HCT116 (cell line): ENCODE results near the gene IFI35. TPM values are rescaled to one million over a fixed set of nuclear protein-coding genes. Genes with fewer than 3 reads are reported as not detected.

Experiments
- ATAC-seq: fragments of 200-7000 bp; cut with Tn5 transposase; 2 replicates; pipeline ENCODE4 v1.9.1; 2020; ENCODE audit warnings: mild to moderate bottlenecking, moderate library complexity
- BruUV-seq: library from RNA; stranded (reverse); fragments of 400-500 nt; replicated peaks from 2 replicates; lab custom pipeline; 2021; lab: Mats Ljungman, UMichigan
- CTCF ChIA-PET: fragments of 300-600 bp; sonication (Branson Sonifier 250); formaldehyde crosslinking; loops from one replicate; lab custom pipeline; 2021; ENCODE audit warnings: antibody characterized with exemption; lab: Charles Lee
- POLR2A ChIA-PET: fragments of 300-600, 350-600 bp; sonication (Branson Sonifier 250); formaldehyde crosslinking; loops from one replicate; lab custom pipeline; 2021; ENCODE audit warnings: antibody characterized with exemption; lab: Charles Lee
- RAD21 ChIA-PET, 2 experiments: fragments of 300-600 bp; sonication (Branson Sonifier 250); formaldehyde crosslinking; loops; one replicate each; lab custom pipeline; 2023; ENCODE audit warnings: low total read pairs in 2 of 2; ENCODE audit not compliant: uncharacterized antibody in 2 of 2, unreplicated experiment in 2 of 2, low non-redundant PET in 1 of 2; lab: Charles Lee
- DNase-seq: peaks from one replicate; pipeline ENCODE4 v3.0.0-alpha.2; 2010; ENCODE audit warnings: low read depth, low spot score
- H2AFZ ChIP-seq: fragments of 200-600 bp; shearing (Covaris generic), sonication (generic); 2 replicates; pipeline ENCODE4 v1.6.1; 2017; ENCODE audit warnings: low read depth, mixed run types, mixed read lengths, antibody characterized with exemption, low read length; ENCODE audit not compliant: poor library complexity, severe bottlenecking
- H3K27ac ChIP-seq: 2 replicates; pipeline ENCODE4 v1.5.1; 2012; ENCODE audit warnings: low read depth, low read length
- H3K27me3 ChIP-seq: fragments of 200-600 bp; sonication (generic); 2 replicates; pipeline ENCODE4 v1.6.1; 2016; ENCODE audit warnings: mixed run types, low read length, mixed read lengths; ENCODE audit not compliant: insufficient read depth
- H3K36me3 ChIP-seq, 2 experiments: fragments of 200-500 bp in 1 of 2; fragments of 200-600 bp in 1 of 2; sonication (Bioruptor generic) in 1 of 2; sonication (generic) in 1 of 2; 2 replicates each; pipeline versions ENCODE4 v1.5.1 to v1.6.1; 2014 to 2016; ENCODE audit warnings: low read length in 2 of 2, inconsistent platforms in 1 of 2, mixed read lengths in 1 of 2, mixed run types in 1 of 2; ENCODE audit not compliant: insufficient read depth in 2 of 2, control insufficient read depth in 1 of 2
- H3K4me1 ChIP-seq, 2 experiments: fragments of 200-600 bp in 1 of 2; sonication (generic) in 1 of 2; 2 replicates each; pipeline versions ENCODE4 v1.5.1 to v1.6.1; 2012 to 2017; ENCODE audit warnings: low read length in 2 of 2, inconsistent platforms in 1 of 2, mild to moderate bottlenecking in 1 of 2, mixed read lengths in 1 of 2, mixed run types in 1 of 2, moderate library complexity in 1 of 2; ENCODE audit not compliant: insufficient read depth in 2 of 2, control insufficient read depth in 1 of 2
- H3K4me2 ChIP-seq: fragments of 200-600 bp; sonication (generic); 2 replicates; pipeline ENCODE4 v1.6.1; 2017; ENCODE audit warnings: mixed run types, low read length, mixed read lengths
- H3K4me3 ChIP-seq, 2 experiments: fragments of 200-600 bp in 1 of 2; sonication (generic) in 1 of 2; replicated peaks in 1 of 2; 2 replicates each; pipeline ENCODE4 v1.5.1; 2011 to 2016; ENCODE audit warnings: low read length in 2 of 2, control low read depth in 1 of 2, low read depth in 1 of 2, mild to moderate bottlenecking in 1 of 2, mixed read lengths in 1 of 2, mixed run types in 1 of 2
- H3K79me2 ChIP-seq: fragments of 200-600 bp; sonication (generic); 2 replicates; pipeline ENCODE4 v1.6.1; 2017; ENCODE audit warnings: mild to moderate bottlenecking, mixed run types, low read length, moderate library complexity, mixed read lengths; ENCODE audit not compliant: insufficient read depth
- H3K9ac ChIP-seq: fragments of 200-600 bp; sonication (generic); 2 replicates; pipeline ENCODE4 v1.6.1; 2016; ENCODE audit warnings: low read length, mixed read lengths
- H3K9me2 ChIP-seq: fragments of 200-600 bp; sonication (generic), shearing (Covaris generic); 2 replicates; pipeline ENCODE4 v1.6.1; 2017; ENCODE audit warnings: mixed run types, mild to moderate bottlenecking, moderate library complexity; ENCODE audit not compliant: insufficient read depth
- H3K9me3 ChIP-seq, 2 experiments: fragments of 200-500 bp in 1 of 2; fragments of 200-600 bp in 1 of 2; sonication (Bioruptor generic) in 1 of 2; sonication (generic) in 1 of 2; 2 replicates each; pipeline ENCODE4 v1.6.1; 2014 to 2017; ENCODE audit warnings: low read length in 2 of 2, mixed read lengths in 2 of 2, inconsistent platforms in 1 of 2, low read depth in 1 of 2, mild to moderate bottlenecking in 1 of 2, mixed run types in 1 of 2, moderate library complexity in 1 of 2; ENCODE audit not compliant: control insufficient read depth in 1 of 2, insufficient read depth in 1 of 2
- H4K20me1 ChIP-seq: fragments of 200-600 bp; sonication (generic), shearing (Covaris generic); 2 replicates; pipeline ENCODE4 v1.6.1; 2017; ENCODE audit warnings: mixed run types, mild to moderate bottlenecking, moderate library complexity; ENCODE audit not compliant: insufficient read depth
- CEBPB ChIP-seq: IDR thresholded peaks from 2 replicates; pipeline ENCODE4 v1.6.1; 2012; ENCODE audit warnings: low read depth
- EGR1 ChIP-seq: IDR thresholded peaks from 2 replicates; pipeline ENCODE4 v1.6.1; 2012; ENCODE audit warnings: low read depth
- ELF1 ChIP-seq: IDR thresholded peaks from 2 replicates; pipeline ENCODE4 v1.6.1; 2012; ENCODE audit warnings: low read depth, borderline replicate concordance
- EZH2 ChIP-seq: fragments of 200-600 bp; sonication (generic); IDR thresholded peaks from 2 replicates; pipeline ENCODE4 v1.6.1; 2017; ENCODE audit warnings: antibody characterized with exemption, mixed run types
- FOSL1 ChIP-seq: IDR thresholded peaks from 2 replicates; pipeline ENCODE4 v1.6.1; 2012; ENCODE audit warnings: low read depth
- JUND ChIP-seq: IDR thresholded peaks from 2 replicates; pipeline ENCODE4 v1.6.1; 2012
- POLR2A ChIP-seq: IDR thresholded peaks from 2 replicates; pipeline ENCODE4 v1.7.0; 2011; ENCODE audit warnings: borderline replicate concordance; ENCODE audit not compliant: insufficient read depth, insufficient read length; ENCODE audit errors: extremely low read depth
- POLR2AphosphoS5 ChIP-seq: IDR thresholded peaks from 2 replicates; pipeline ENCODE4 v1.6.1; 2011; ENCODE audit warnings: mild to moderate bottlenecking, low read depth, low read length, moderate library complexity
- SRF ChIP-seq: IDR thresholded peaks from 2 replicates; pipeline ENCODE4 v1.6.1; 2012; ENCODE audit warnings: low read depth
- TCF7L2 ChIP-seq: IDR thresholded peaks from 2 replicates; pipeline ENCODE4 v1.7.0; 2011; ENCODE audit warnings: borderline replicate concordance, inconsistent platforms; ENCODE audit not compliant: insufficient read depth, insufficient read length; ENCODE audit errors: extremely low read depth
- ZFX ChIP-seq: fragments of 450-650 bp; IDR thresholded peaks from 2 replicates; pipeline ENCODE4 v1.6.1; 2017
- ZNF274 ChIP-seq: fragments of 200-500 bp; sonication (Bioruptor generic); IDR thresholded peaks from 2 replicates; pipeline ENCODE4 v1.6.1; 2014; ENCODE audit warnings: mild to moderate bottlenecking, low read depth, low read length, inconsistent platforms
- intact Hi-C: fragments of 100-400 bp; cut with micrococcal nuclease; formaldehyde crosslinking; loops from 2 replicates; pipeline ENCODE4 v1.10.0; 2022
- total RNA-seq: library from RNA; stranded (reverse); gene quantifications from one replicate; pipeline ENCODE4 v1.2.1, GENCODE V29; 2021; ENCODE audit not compliant: unreplicated experiment
- TF ChIP-seq, protein P1 (sequence below): IDR thresholded peaks from 2 replicates; pipeline ENCODE4 v1.6.1; 2012
- TF ChIP-seq, protein P2 (sequence below): IDR thresholded peaks from 2 replicates; pipeline ENCODE4 v1.6.1; 2012; ENCODE audit warnings: low read depth
- TF ChIP-seq, protein P3 (sequence below): IDR thresholded peaks from 2 replicates; pipeline ENCODE4 v1.6.1; 2012

The IFI35 gene
- total RNA-seq, 1 experiment from 2014 or later, result 14.8 TPM

DNA sequence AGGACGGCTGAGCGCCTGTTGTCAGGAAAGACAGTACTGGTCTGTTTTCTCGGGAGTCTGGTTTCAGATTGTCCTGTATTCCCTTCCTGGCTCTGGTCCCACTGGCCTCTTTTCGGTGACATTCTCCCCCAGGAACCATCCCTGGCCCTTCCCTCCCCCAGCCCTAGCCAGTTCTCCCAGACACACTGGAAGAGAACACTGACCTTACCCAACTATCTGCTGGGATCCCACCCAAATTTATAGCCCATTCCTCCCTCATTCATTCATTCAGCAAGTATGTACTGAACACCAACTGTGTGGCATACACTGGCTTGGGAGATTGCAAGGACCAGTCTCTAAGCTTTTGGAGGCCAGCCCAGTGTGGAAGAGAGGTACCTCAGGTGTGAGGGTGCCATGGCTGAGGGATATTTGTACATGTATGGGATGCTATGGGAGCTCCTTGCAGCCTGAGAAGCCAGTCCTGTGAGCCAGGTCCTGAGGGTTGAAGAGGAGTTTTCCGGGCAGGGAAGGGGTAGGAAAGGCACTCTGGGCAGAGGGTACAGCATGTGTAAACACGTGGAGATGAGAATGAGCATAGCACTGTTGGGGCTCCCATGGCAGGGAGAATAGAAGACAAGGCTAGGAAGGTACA, 23.7 kb downstream of the IFI35 start:
- no peaks in the 10 kb centered on the region; a peak in 1 of 4 replicates for H3K4me1 ChIP-seq
- H4K20me1 ChIP-seq, result no peaks in the 10 kb centered on the region
- ChIA-PET POLR2A (no interaction called here), CTCF (no interaction called here), RAD21 (no interaction called here)
- no TSS peak for BruUV-seq
- no peak overlapping the region for H3K4me3 ChIP-seq
- H3K79me2 ChIP-seq, result no peaks in the 10 kb centered on the region
- no peak overlapping the region for H3K27ac ChIP-seq
- DNase-seq (no peak), ATAC-seq (no peak)
- no peaks in the 10 kb centered on the region for H3K9me3 ChIP-seq
- H3K9me2 ChIP-seq, result no peaks in the 10 kb centered on the region
- H3K4me2 ChIP-seq, result no peak overlapping the region
- intact Hi-C loops, result no loop called here
- TF ChIP-seq JUND, result no peak
- TF ChIP-seq, protein P1, sequence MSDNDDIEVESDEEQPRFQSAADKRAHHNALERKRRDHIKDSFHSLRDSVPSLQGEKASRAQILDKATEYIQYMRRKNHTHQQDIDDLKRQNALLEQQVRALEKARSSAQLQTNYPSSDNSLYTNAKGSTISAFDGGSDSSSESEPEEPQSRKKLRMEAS, result no peak
- TF ChIP-seq SRF, result no peak
- TF ChIP-seq CEBPB, result no peak
- no peak for TF ChIP-seq ZNF274
- no peak for TF ChIP-seq ELF1
- TF ChIP-seq EZH2, result no peak
- TF ChIP-seq TCF7L2, result no peak
- no peak for TF ChIP-seq EGR1
- TF ChIP-seq POLR2A, result no peak
- no peak for TF ChIP-seq ZFX
- TF ChIP-seq, protein P2, sequence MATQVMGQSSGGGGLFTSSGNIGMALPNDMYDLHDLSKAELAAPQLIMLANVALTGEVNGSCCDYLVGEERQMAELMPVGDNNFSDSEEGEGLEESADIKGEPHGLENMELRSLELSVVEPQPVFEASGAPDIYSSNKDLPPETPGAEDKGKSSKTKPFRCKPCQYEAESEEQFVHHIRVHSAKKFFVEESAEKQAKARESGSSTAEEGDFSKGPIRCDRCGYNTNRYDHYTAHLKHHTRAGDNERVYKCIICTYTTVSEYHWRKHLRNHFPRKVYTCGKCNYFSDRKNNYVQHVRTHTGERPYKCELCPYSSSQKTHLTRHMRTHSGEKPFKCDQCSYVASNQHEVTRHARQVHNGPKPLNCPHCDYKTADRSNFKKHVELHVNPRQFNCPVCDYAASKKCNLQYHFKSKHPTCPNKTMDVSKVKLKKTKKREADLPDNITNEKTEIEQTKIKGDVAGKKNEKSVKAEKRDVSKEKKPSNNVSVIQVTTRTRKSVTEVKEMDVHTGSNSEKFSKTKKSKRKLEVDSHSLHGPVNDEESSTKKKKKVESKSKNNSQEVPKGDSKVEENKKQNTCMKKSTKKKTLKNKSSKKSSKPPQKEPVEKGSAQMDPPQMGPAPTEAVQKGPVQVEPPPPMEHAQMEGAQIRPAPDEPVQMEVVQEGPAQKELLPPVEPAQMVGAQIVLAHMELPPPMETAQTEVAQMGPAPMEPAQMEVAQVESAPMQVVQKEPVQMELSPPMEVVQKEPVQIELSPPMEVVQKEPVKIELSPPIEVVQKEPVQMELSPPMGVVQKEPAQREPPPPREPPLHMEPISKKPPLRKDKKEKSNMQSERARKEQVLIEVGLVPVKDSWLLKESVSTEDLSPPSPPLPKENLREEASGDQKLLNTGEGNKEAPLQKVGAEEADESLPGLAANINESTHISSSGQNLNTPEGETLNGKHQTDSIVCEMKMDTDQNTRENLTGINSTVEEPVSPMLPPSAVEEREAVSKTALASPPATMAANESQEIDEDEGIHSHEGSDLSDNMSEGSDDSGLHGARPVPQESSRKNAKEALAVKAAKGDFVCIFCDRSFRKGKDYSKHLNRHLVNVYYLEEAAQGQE, result no peak
- no peak for TF ChIP-seq FOSL1
- no peak for TF ChIP-seq POLR2AphosphoS5
- TF ChIP-seq, protein P3, sequence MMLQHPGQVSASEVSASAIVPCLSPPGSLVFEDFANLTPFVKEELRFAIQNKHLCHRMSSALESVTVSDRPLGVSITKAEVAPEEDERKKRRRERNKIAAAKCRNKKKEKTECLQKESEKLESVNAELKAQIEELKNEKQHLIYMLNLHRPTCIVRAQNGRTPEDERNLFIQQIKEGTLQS, result no peak
- no peak overlapping the region for H3K9ac ChIP-seq
- H3K27me3 ChIP-seq, result no peaks in the 10 kb centered on the region
- no peak overlapping the region for H2AFZ ChIP-seq
- no peaks in the 10 kb centered on the region for H3K36me3 ChIP-seq
